ENCODE results near the gene WDR5B. TPM values are rescaled to one million over a fixed set of nuclear protein-coding genes. Genes with fewer than 3 reads are reported as not detected.
A peak's percentile ranks its signal among the peaks of the same experiment; 100 is the strongest.

The WDR5B gene
- total RNA-seq, 1 donor from 2014 or later, result 1.9 TPM

- peak; percentile 84 for ATAC-seq
Observed at GRCh38 chr3:122365582-122366378, 50.1 kb downstream of the WDR5B start.

GRCh38 chr3:122365073-122365472 is 50.8 kb downstream of the WDR5B start:
- no peak for ATAC-seq

GRCh38 chr3:122364490-122364889 is 51.4 kb downstream of the WDR5B start:
- ATAC-seq, result peak; percentile 16

Other genes starting within 250 kb of the WDR5B start
- not detected for gene CASR, start 232.4 kb downstream of the WDR5B start, total RNA-seq
- gene CSTA, start 90.8 kb downstream of the WDR5B start, total RNA-seq, result 2,321 TPM
- gene MIX23, start 32.8 kb downstream of the WDR5B start, total RNA-seq, result 43.3 TPM
- 106 TPM for gene FAM162A, start 31.9 kb downstream of the WDR5B start, total RNA-seq
- gene KPNA1, start 98.9 kb upstream of the WDR5B start, total RNA-seq, result 54.2 TPM
- gene PARP9, start 148.2 kb upstream of the WDR5B start, total RNA-seq, result 27.5 TPM
- 28.5 TPM for gene DTX3L, start 148.3 kb upstream of the WDR5B start, total RNA-seq
- gene PARP15, start 161.6 kb upstream of the WDR5B start, total RNA-seq, result 0.56 TPM

Measured in esophagus mucosa (tissue), 1 donor.